Measurements from ENCODE around the gene DNAJA3. TPM values are rescaled to one million over a fixed set of nuclear protein-coding genes. Genes with fewer than 3 reads are reported as not detected.

Gene DNAJA3
- total and polyA plus RNA-seq, 2 donors (not counting 3 experiments of a cell fraction or from before 2014, with no cell fraction given), result 33.4 to 45.4 TPM

GRCh38 chr16:4463522-4464163 is 38.0 kb downstream of the DNAJA3 start:
- Histone ChIP-seq H3K9me3 (replicated peaks; ENCODE audit: control insufficient read depth, insufficient read depth, low read length) (no peaks in the 10 kb centered on the region), H3K27me3 (ENCODE audit: control insufficient read depth in 2 of 2, insufficient read depth in 2 of 2, low read length in 2 of 2) (no peaks in the 10 kb centered on the region), H4K20me1 (replicated peaks; ENCODE audit: control insufficient read depth, extremely low read depth, insufficient read depth, low read length) (no peaks in the 10 kb centered on the region), H2AFZ (ENCODE audit: low read depth, low read length) (no peak overlapping the region), H3K4me1 (ENCODE audit: control insufficient read depth, extremely low read depth, insufficient read depth, low read length) (no peaks in the 10 kb centered on the region), H3K4me2 (ENCODE audit: insufficient read depth, low read length) (no peak overlapping the region), H3K79me2 (ENCODE audit: control insufficient read depth, insufficient read depth, low read length) (no peaks in the 10 kb centered on the region), H3K9ac (replicated peaks; ENCODE audit: extremely low read depth, insufficient read depth, low read length) (no peak overlapping the region), H3K9me1 (replicated peaks; ENCODE audit: control insufficient read depth, extremely low read depth, insufficient read depth, low read length) (no peaks in the 10 kb centered on the region), H3K27ac (ENCODE audit: insufficient read depth, low read depth, low read length) (no peak overlapping the region), H3K4me3 (replicated peaks in 1 of 3; ENCODE audit: insufficient read depth in 1 of 3, low read depth in 1 of 3, low read length in 3 of 3) (no peak overlapping the region), H3K36me3 (ENCODE audit: control insufficient read depth in 2 of 2, extremely low read depth in 1 of 2, insufficient read depth in 2 of 2, low read length in 2 of 2) (peaks cover 0 to 33% of the 10 kb centered on the region in 2 experiments)
- CTCF ChIA-PET, result interaction anchor here (1.0 kb wide), 1 partner anchor 11 kb away, joined by 3 read pairs; the partner anchor contains the start of gene NMRAL1
- no peak for TF ChIP-seq POLR2AphosphoS5 (IDR thresholded peaks at IDR 0.05; ENCODE audit: insufficient read depth, low read depth, low read length)
- no peak for TF ChIP-seq CTCF (IDR thresholded peaks at IDR 0.05; ENCODE audit: extremely low read depth in 1 of 2, insufficient read depth in 1 of 2, low read depth in 1 of 2, low read length in 2 of 2)
- TF ChIP-seq POLR2A (IDR thresholded peaks at IDR 0.05; ENCODE audit: low read depth, low read length), result no peak
- no peak for TF ChIP-seq GATA2 (IDR thresholded peaks at IDR 0.05; ENCODE audit: insufficient read depth, insufficient read length, low read depth, low read length)
- TF ChIP-seq MYC (IDR thresholded peaks at IDR 0.05; ENCODE audit: low read depth, low read length), result no peak
- no peak for TF ChIP-seq JUN (IDR thresholded peaks at IDR 0.05; ENCODE audit: borderline replicate concordance, insufficient read depth, insufficient read length, low read depth)
- TF ChIP-seq MAX (IDR thresholded peaks at IDR 0.05; ENCODE audit: insufficient read depth, insufficient read length), result no peak
- TF ChIP-seq EZH2 (IDR thresholded peaks at IDR 0.05; ENCODE audit: borderline replicate concordance, low read depth, low read length, severe bottlenecking), result no peak
- TF ChIP-seq FOS (IDR thresholded peaks at IDR 0.05; ENCODE audit: borderline replicate concordance, insufficient read depth, low read length), result no peak
- no peak for DNase-seq (ENCODE audit: low read depth, low spot score)
- FAIRE-seq, result no peak
- dilution Hi-C loops (cut with MboI; ENCODE audit: extremely low pct_ligation_motif_present, low sequenced_read_pairs) (no loop called here), intact Hi-C loops (cut with micrococcal nuclease) (no loop called here)
- POLR2A ChIA-PET, result no interaction called here
- BruUV-seq (replicated peaks), result no TSS peak

Measured in endothelial cell of umbilical vein (primary cell).